Fibroblast of lung (primary cell): Measurements from ENCODE around the gene SACS.

ENCODE experiments used
- EZH2 ChIP-seq: IDR thresholded peaks from 2 replicates; pipeline ENCODE4 v1.5.1; 2012; ENCODE audit warnings: low read length, control low read depth, mild to moderate bottlenecking; ENCODE audit errors: missing control alignments
- TF ChIP-seq, protein P1 (sequence below), 2 donors: IDR thresholded peaks in 1 of 2; conservative IDR thresholded peaks in 1 of 2; 1 replicate in 1 of 2; 2 replicates in 1 of 2; pipeline ENCODE4 v1.5.1; 2011 to 2012; ENCODE audit warnings: low read length in 2 of 2, control low read depth in 1 of 2, inconsistent platforms in 1 of 2, low read depth in 1 of 2, mild to moderate bottlenecking in 1 of 2

GRCh38 chr13:23288995-23289394 lies 144.5 kb downstream of the SACS start:
- TF ChIP-seq, protein P1, sequence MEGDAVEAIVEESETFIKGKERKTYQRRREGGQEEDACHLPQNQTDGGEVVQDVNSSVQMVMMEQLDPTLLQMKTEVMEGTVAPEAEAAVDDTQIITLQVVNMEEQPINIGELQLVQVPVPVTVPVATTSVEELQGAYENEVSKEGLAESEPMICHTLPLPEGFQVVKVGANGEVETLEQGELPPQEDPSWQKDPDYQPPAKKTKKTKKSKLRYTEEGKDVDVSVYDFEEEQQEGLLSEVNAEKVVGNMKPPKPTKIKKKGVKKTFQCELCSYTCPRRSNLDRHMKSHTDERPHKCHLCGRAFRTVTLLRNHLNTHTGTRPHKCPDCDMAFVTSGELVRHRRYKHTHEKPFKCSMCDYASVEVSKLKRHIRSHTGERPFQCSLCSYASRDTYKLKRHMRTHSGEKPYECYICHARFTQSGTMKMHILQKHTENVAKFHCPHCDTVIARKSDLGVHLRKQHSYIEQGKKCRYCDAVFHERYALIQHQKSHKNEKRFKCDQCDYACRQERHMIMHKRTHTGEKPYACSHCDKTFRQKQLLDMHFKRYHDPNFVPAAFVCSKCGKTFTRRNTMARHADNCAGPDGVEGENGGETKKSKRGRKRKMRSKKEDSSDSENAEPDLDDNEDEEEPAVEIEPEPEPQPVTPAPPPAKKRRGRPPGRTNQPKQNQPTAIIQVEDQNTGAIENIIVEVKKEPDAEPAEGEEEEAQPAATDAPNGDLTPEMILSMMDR (conservative IDR thresholded peaks at IDR 0.05 in 1 of 2, IDR thresholded peaks at IDR 0.05 in 1 of 2; ENCODE audit: low read depth in 1 of 2, low read length in 2 of 2), result no peak
- TF ChIP-seq EZH2, result no peak
